Measurements from ENCODE around the gene ZBTB6.

Gene ZBTB6

GRCh38 chr9:122865300-122865699, 47.8 kb downstream of the ZBTB6 start:
- Histone ChIP-seq H3K36me3 (ENCODE audit: insufficient read depth, low read length) (peaks cover 20% of the 10 kb centered on the region; the same call in 1 of the 2 replicates), H3K79me2 (ENCODE audit: insufficient read depth, low read length) (no peaks in the 10 kb centered on the region), H3K9me3 (ENCODE audit: insufficient read depth, low read depth, low read length) (no peaks in the 10 kb centered on the region), H4K20me1 (ENCODE audit: insufficient read depth, low read length, poor library complexity, severe bottlenecking) (no peaks in the 10 kb centered on the region), H3K9ac (ENCODE audit: low read depth, low read length, poor library complexity, severe bottlenecking) (no peak overlapping the region), H3K4me3 (ENCODE audit: low read length, poor library complexity, severe bottlenecking) (no peak overlapping the region), H3K9me2 (replicated peaks; ENCODE audit: low read depth, low read length) (no peaks in the 10 kb centered on the region), H3K4me2 (ENCODE audit: low read depth, low read length, poor library complexity, severe bottlenecking) (no peak overlapping the region), H3K4me1 (ENCODE audit: insufficient read depth, low read length, poor library complexity, severe bottlenecking) (no peaks in the 10 kb centered on the region), H3K27me3 (ENCODE audit: insufficient read depth, low read length, poor library complexity, severe bottlenecking) (no peaks in the 10 kb centered on the region), H2AFZ (ENCODE audit: low read length) (no peak overlapping the region), H3F3A (ENCODE audit: low read depth) (no peaks in the 10 kb centered on the region)
- no peak for TF ChIP-seq CTCF (conservative IDR thresholded peaks at IDR 0.05; ENCODE audit: low read length)
- no peak for TF ChIP-seq EZH2phosphoT487 (IDR thresholded peaks at IDR 0.05; ENCODE audit: borderline replicate concordance)

GRCh38 chr9:122863407-122863806, 49.7 kb downstream of the ZBTB6 start:
- peaks cover under 1% of the 10 kb centered on the region for H3K4me1 ChIP-seq (ENCODE audit: insufficient read depth, low read length, poor library complexity, severe bottlenecking)
- H3F3A ChIP-seq (ENCODE audit: low read depth), result no peaks in the 10 kb centered on the region
- H2AFZ ChIP-seq (ENCODE audit: low read length), result no peak overlapping the region
- H3K4me2 ChIP-seq (ENCODE audit: low read depth, low read length, poor library complexity, severe bottlenecking), result no peak overlapping the region
- TF ChIP-seq EZH2phosphoT487 (IDR thresholded peaks at IDR 0.05; ENCODE audit: borderline replicate concordance) (no peak), CTCF (conservative IDR thresholded peaks at IDR 0.05; ENCODE audit: low read length) (no peak)
- H3K79me2 ChIP-seq (ENCODE audit: insufficient read depth, low read length), result no peaks in the 10 kb centered on the region
- no peaks in the 10 kb centered on the region for H4K20me1 ChIP-seq (ENCODE audit: insufficient read depth, low read length, poor library complexity, severe bottlenecking)
- no peaks in the 10 kb centered on the region for H3K27me3 ChIP-seq (ENCODE audit: insufficient read depth, low read length, poor library complexity, severe bottlenecking)
- no peaks in the 10 kb centered on the region for H3K9me2 ChIP-seq (replicated peaks; ENCODE audit: low read depth, low read length)
- H3K4me3 ChIP-seq (ENCODE audit: low read length, poor library complexity, severe bottlenecking), result no peak overlapping the region
- H3K9ac ChIP-seq (ENCODE audit: low read depth, low read length, poor library complexity, severe bottlenecking), result no peak overlapping the region
- no peaks in the 10 kb centered on the region for H3K9me3 ChIP-seq (ENCODE audit: insufficient read depth, low read depth, low read length)
- H3K36me3 ChIP-seq (ENCODE audit: insufficient read depth, low read length), result peaks cover 23% of the 10 kb centered on the region; the same call in 1 of the 2 replicates

- Histone ChIP-seq H3F3A (ENCODE audit: low read depth) (no peaks in the 10 kb centered on the region), H3K36me3 (ENCODE audit: insufficient read depth, low read length) (peaks cover 48% of the 10 kb centered on the region; the same call in 1 of the 2 replicates), H3K27me3 (ENCODE audit: insufficient read depth, low read length, poor library complexity, severe bottlenecking) (no peaks in the 10 kb centered on the region), H3K9ac (ENCODE audit: low read depth, low read length, poor library complexity, severe bottlenecking) (no peak overlapping the region), H3K9me2 (replicated peaks; ENCODE audit: low read depth, low read length) (no peaks in the 10 kb centered on the region), H2AFZ (ENCODE audit: low read length) (no peak overlapping the region), H3K9me3 (ENCODE audit: insufficient read depth, low read depth, low read length) (no peaks in the 10 kb centered on the region), H3K4me1 (ENCODE audit: insufficient read depth, low read length, poor library complexity, severe bottlenecking) (peaks cover 14% of the 10 kb centered on the region), H3K4me3 (ENCODE audit: low read length, poor library complexity, severe bottlenecking) (no peak overlapping the region), H4K20me1 (ENCODE audit: insufficient read depth, low read length, poor library complexity, severe bottlenecking) (no peaks in the 10 kb centered on the region), H3K79me2 (ENCODE audit: insufficient read depth, low read length) (no peaks in the 10 kb centered on the region), H3K4me2 (ENCODE audit: low read depth, low read length, poor library complexity, severe bottlenecking) (no peak overlapping the region)
- TF ChIP-seq CTCF (conservative IDR thresholded peaks at IDR 0.05; ENCODE audit: low read length) (no peak), EZH2phosphoT487 (IDR thresholded peaks at IDR 0.05; ENCODE audit: borderline replicate concordance) (no peak)
Observed at GRCh38 chr9:122860319-122861142, 52.6 kb downstream of the ZBTB6 start.
